GM06990 (cell line): Measurements from ENCODE around the gene SCAMP3.
"Not testable (repeated sequence)": the region's sequence is repeated elsewhere in the genome, so short reads cannot be mapped to it uniquely, and the experiment has no call there.

ENCODE experiments used
- DNase-seq: peaks from one replicate; pipeline ENCODE4 v3.0.0-alpha.2; 2011; ENCODE audit not compliant: insufficient read length; ENCODE audit errors: extremely low read depth
- H3K27me3 ChIP-seq: replicated peaks from 2 replicates; pipeline ENCODE4 v1.6.0; 2011; ENCODE audit warnings: low read length; ENCODE audit not compliant: control insufficient read depth, insufficient read depth
- H3K36me3 ChIP-seq: 2 replicates; pipeline ENCODE4 v1.5.1; 2011; ENCODE audit warnings: low read length; ENCODE audit not compliant: control insufficient read depth, insufficient read depth
- H3K4me3 ChIP-seq: replicated peaks from 2 replicates; pipeline ENCODE4 v1.5.1; 2011; ENCODE audit warnings: low read depth, mild to moderate bottlenecking, control low read depth, low read length
- CTCF ChIP-seq: IDR thresholded peaks from 2 replicates; pipeline ENCODE4 v1.5.1; 2011; ENCODE audit warnings: low read length, control low read depth, mild to moderate bottlenecking, inconsistent platforms; ENCODE audit not compliant: insufficient read depth, poor library complexity, severe bottlenecking

The SCAMP3 gene

GRCh38 chr1:155219592-155220031 is 42.5 kb downstream of the SCAMP3 start:
- DNase-seq, result no peak
- no peaks in the 10 kb centered on the region; the same call in 1 of the 2 replicates for H3K36me3 ChIP-seq
- no peak overlapping the region for H3K4me3 ChIP-seq
- no peak for TF ChIP-seq CTCF
- H3K27me3 ChIP-seq, result no peaks in the 10 kb centered on the region

- DNase-seq, result no peak
- no peak for TF ChIP-seq CTCF
- no peaks in the 10 kb centered on the region for H3K27me3 ChIP-seq
- no peaks in the 10 kb centered on the region; the same call in 1 of the 2 replicates for H3K36me3 ChIP-seq
- H3K4me3 ChIP-seq, result no peak overlapping the region
These were observed 43.1 kb downstream of the SCAMP3 start for GRCh38 chr1:155218854-155219591.

- H3K27me3 ChIP-seq, H3K36me3 ChIP-seq, H3K4me3 ChIP-seq, DNase-seq: not testable (repeated sequence)
These were observed 47.5 kb downstream of the SCAMP3 start for GRCh38 chr1:155214702-155215101.

GRCh38 chr1:155212051-155212440 is 50.1 kb downstream of the SCAMP3 start:
- H3K4me3 ChIP-seq, H3K27me3 ChIP-seq, H3K36me3 ChIP-seq, DNase-seq: not testable (repeated sequence)

GRCh38 chr1:155211381-155212050 is 50.6 kb downstream of the SCAMP3 start:
- not testable (repeated sequence) for H3K4me3 ChIP-seq, H3K27me3 ChIP-seq, DNase-seq, H3K36me3 ChIP-seq

GRCh38 chr1:155210314-155211104 is 51.7 kb downstream of the SCAMP3 start:
- DNase-seq, result no peak
- no peak for TF ChIP-seq CTCF
- Histone ChIP-seq H3K27me3 (no peaks in the 10 kb centered on the region), H3K36me3 (peaks cover 2% of the 10 kb centered on the region; the same call in 1 of the 2 replicates), H3K4me3 (no peak overlapping the region)

GRCh38 chr1:155209312-155209721 is 52.8 kb downstream of the SCAMP3 start:
- no peak for DNase-seq
- Histone ChIP-seq H3K4me3 (peak overlapping the region; percentile 95), H3K27me3 (no peaks in the 10 kb centered on the region), H3K36me3 (peaks cover 2% of the 10 kb centered on the region; the same call in 1 of the 2 replicates)
- no peak for TF ChIP-seq CTCF
